ENCODE data around the gene KLK1. TPM values are rescaled to one million over a fixed set of nuclear protein-coding genes. Genes with fewer than 3 reads are reported as not detected.

Gene KLK1
- total and polyA plus RNA-seq, 2 of the 13 experiments (the other 11 are each of a cell fraction or from before 2014, with no cell fraction given): not detected

DNA sequence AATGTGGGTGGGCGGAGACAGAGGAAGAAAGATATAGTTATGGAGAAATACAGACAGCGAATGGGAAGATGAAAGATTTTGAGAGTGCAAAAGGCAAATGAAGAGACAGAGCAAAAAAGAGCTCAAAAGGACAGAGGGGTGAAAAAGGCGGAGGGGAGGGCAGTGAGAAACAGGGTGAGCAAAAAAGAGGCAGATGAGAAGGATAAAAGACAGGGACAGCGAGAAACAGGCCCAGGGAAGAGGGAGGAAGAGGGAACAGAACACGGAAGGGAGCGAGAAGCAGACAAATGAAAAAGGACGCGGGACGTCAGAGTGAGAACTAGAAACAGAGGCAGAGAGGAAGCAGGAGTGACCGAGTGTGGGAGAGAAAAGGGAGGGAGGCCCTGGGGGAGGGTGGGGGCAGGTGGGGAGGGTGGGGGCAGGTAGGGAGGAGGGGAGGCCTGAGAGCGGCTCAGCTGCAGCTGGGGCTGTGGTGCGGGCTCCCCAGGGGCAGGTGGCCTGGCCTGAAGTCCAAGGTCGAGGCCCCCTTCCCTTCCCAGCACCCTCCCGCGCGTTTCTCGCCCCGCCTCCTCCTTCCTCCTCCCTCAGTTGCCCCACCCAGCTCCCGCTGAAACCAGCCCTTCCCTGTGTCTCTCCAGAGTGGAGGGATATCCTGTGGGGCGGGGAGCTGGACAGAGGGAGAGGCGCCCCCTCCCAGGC is 2.9 kb downstream of the KLK1 start:
- in situ Hi-C loops (cut with HindIII; ENCODE audit: extremely low pct_ligation_motif_present, low pct_unique_long_range_greater_than_20kb) (no loop called here), intact Hi-C loops (cut with micrococcal nuclease; ENCODE audit: unreplicated experiment) (no loop called here)
- 7% methylated on average over 16 of the region's 21 CpGs for WGBS (ENCODE audit: low lambda C conversion rate)
- no peaks in the 10 kb centered on the region for H4K20me1 ChIP-seq (ENCODE audit: insufficient read depth, low read length)
- CTCF ChIA-PET (ENCODE audit: low intra/inter-chr PET ratio, low total read pairs): no interaction called here
- H3K4me1 ChIP-seq (ENCODE audit: insufficient read depth, low read length): no peaks in the 10 kb centered on the region
- BruUV-seq (replicated peaks): no TSS peak
- ATAC-seq (no peak), FAIRE-seq (no peak), DNase-seq (ENCODE audit: low spot score) (no peak)
- no peaks in the 10 kb centered on the region for H3K9me3 ChIP-seq (ENCODE audit: low read length)
- TF ChIP-seq, protein P1, sequence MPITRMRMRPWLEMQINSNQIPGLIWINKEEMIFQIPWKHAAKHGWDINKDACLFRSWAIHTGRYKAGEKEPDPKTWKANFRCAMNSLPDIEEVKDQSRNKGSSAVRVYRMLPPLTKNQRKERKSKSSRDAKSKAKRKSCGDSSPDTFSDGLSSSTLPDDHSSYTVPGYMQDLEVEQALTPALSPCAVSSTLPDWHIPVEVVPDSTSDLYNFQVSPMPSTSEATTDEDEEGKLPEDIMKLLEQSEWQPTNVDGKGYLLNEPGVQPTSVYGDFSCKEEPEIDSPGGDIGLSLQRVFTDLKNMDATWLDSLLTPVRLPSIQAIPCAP (CRISPR knock-in tag; IDR thresholded peaks at IDR 0.05; ENCODE audit: low read depth): no peak
- TF ChIP-seq KDM4B (CRISPR knock-in tag; IDR thresholded peaks at IDR 0.05): no peak
- H3K36me3 ChIP-seq (replicated peaks in 1 of 2; ENCODE audit: control insufficient read depth in 1 of 2, insufficient read depth in 2 of 2, low read length in 2 of 2): no peaks in the 10 kb centered on the region
- H3K79me2 ChIP-seq (ENCODE audit: insufficient read depth, low read length): no peaks in the 10 kb centered on the region
- peaks cover 7 to 48% of the 10 kb centered on the region in 2 experiments for H3K27me3 ChIP-seq (ENCODE audit: control insufficient read depth in 1 of 2, insufficient read depth in 2 of 2, low read length in 2 of 2)
- no peak overlapping the region for H3K27ac ChIP-seq (ENCODE audit: extremely low read length, insufficient read depth, low read length)
- H3K4me3 ChIP-seq (replicated peaks in 1 of 3; ENCODE audit: insufficient read depth in 1 of 3, low read depth in 2 of 3, low read length in 3 of 3): no peak overlapping the region
- no peak overlapping the region for H2AFZ ChIP-seq (ENCODE audit: low read length)
- no peak overlapping the region for H3K9ac ChIP-seq (ENCODE audit: insufficient read depth, low read depth, low read length)
- POLR2A ChIA-PET: no interaction called here
- no peak overlapping the region for H3K4me2 ChIP-seq (ENCODE audit: low read depth, low read length)

DNA sequence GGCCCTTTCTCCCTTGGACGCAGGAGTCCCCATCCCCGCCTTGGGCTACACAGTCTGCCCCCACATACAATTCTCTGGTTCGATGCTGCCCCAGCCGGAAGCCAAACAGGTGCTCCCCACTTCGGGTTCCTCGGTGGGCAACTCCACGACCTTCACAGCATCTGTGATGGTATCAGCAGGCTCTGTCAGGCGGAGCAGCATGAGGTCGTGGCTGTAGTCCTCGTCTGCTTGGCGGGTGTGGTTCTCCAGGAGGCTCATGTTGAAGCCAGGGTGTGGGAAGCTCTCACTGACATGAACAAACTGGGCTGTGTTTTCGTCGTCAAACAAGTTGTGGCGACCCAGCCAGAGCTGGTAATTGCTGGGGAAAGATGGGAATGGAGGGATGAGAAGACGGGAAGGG is 3.5 kb downstream of the KLK1 start:
- no peaks in the 10 kb centered on the region for H3K79me2 ChIP-seq (ENCODE audit: insufficient read depth, low read length)
- ChIA-PET POLR2A (no interaction called here), CTCF (ENCODE audit: low intra/inter-chr PET ratio, low total read pairs) (no interaction called here)
- H3K27me3 ChIP-seq (ENCODE audit: control insufficient read depth in 1 of 2, insufficient read depth in 2 of 2, low read length in 2 of 2): peaks cover 7 to 43% of the 10 kb centered on the region in 2 experiments
- no peaks in the 10 kb centered on the region for H3K36me3 ChIP-seq (replicated peaks in 1 of 2; ENCODE audit: control insufficient read depth in 1 of 2, insufficient read depth in 2 of 2, low read length in 2 of 2)
- FAIRE-seq (no peak), ATAC-seq (no peak), DNase-seq (ENCODE audit: low spot score) (no peak)
- H4K20me1 ChIP-seq (ENCODE audit: insufficient read depth, low read length): no peaks in the 10 kb centered on the region
- no peak overlapping the region for H3K4me2 ChIP-seq (ENCODE audit: low read depth, low read length)
- no TSS peak for BruUV-seq (replicated peaks)
- no peak overlapping the region for H2AFZ ChIP-seq (ENCODE audit: low read length)
- H3K4me3 ChIP-seq (replicated peaks in 1 of 3; ENCODE audit: insufficient read depth in 1 of 3, low read depth in 2 of 3, low read length in 3 of 3): no peak overlapping the region
- in situ Hi-C loops (cut with HindIII; ENCODE audit: extremely low pct_ligation_motif_present, low pct_unique_long_range_greater_than_20kb): no loop called here
- intact Hi-C loops (cut with micrococcal nuclease; ENCODE audit: unreplicated experiment): no loop called here
- no peaks in the 10 kb centered on the region for H3K4me1 ChIP-seq (ENCODE audit: insufficient read depth, low read length)
- WGBS (ENCODE audit: low lambda C conversion rate): 9% methylated on average over 14 of the region's 15 CpGs
- H3K27ac ChIP-seq (ENCODE audit: extremely low read length, insufficient read depth, low read length): no peak overlapping the region
- H3K9ac ChIP-seq (ENCODE audit: insufficient read depth, low read depth, low read length): no peak overlapping the region
- H3K9me3 ChIP-seq (ENCODE audit: low read length): no peaks in the 10 kb centered on the region
- TF ChIP-seq RAD21 (CRISPR knock-in tag; IDR thresholded peaks at IDR 0.05) (no peak), SMYD3 (CRISPR knock-in tag; IDR thresholded peaks at IDR 0.05) (no peak), TMF1 (CRISPR knock-in tag; IDR thresholded peaks at IDR 0.05; ENCODE audit: low read depth) (no peak), ZNF34 (CRISPR knock-in tag; IDR thresholded peaks at IDR 0.05; ENCODE audit: borderline replicate concordance) (no peak), ATM (IDR thresholded peaks at IDR 0.05; ENCODE audit: borderline replicate concordance) (no peak), MED8 (CRISPR knock-in tag; IDR thresholded peaks at IDR 0.05; ENCODE audit: insufficient replicate concordance) (no peak), GTF2F1 (IDR thresholded peaks at IDR 0.05; ENCODE audit: low read length) (no peak), YEATS4 (CRISPR knock-in tag; IDR thresholded peaks at IDR 0.05; ENCODE audit: borderline replicate concordance) (no peak), MTF1 (CRISPR knock-in tag; IDR thresholded peaks at IDR 0.05) (no peak), CCAR2 (optimal IDR thresholded peaks at IDR 0.05; ENCODE audit: low read depth, low read length) (no peak), HNRNPUL1 (IDR thresholded peaks at IDR 0.05; ENCODE audit: low read depth, low read length) (no peak)
- TF ChIP-seq, protein P2, sequence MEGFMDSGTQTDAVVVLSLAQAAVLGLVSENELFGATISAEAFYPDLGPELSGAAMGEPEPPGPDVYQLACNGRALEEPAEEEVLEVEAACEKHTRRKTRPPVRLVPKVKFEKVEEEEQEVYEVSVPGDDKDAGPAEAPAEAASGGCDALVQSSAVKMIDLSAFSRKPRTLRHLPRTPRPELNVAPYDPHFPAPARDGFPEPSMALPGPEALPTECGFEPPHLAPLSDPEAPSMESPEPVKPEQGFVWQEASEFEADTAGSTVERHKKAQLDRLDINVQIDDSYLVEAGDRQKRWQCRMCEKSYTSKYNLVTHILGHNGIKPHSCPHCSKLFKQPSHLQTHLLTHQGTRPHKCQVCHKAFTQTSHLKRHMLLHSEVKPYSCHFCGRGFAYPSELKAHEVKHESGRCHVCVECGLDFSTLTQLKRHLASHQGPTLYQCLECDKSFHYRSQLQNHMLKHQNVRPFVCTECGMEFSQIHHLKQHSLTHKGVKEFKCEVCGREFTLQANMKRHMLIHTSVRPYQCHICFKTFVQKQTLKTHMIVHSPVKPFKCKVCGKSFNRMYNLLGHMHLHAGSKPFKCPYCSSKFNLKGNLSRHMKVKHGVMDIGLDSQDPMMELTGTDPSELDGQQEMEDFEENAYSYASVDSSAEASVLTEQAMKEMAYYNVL (CRISPR knock-in tag; IDR thresholded peaks at IDR 0.05; ENCODE audit: borderline replicate concordance): no peak
- TF ChIP-seq, protein P1 (CRISPR knock-in tag; IDR thresholded peaks at IDR 0.05; ENCODE audit: low read depth): no peak

All from HepG2 (cell line).